Measurements from ENCODE around the gene TCAF2. TPM values are rescaled to one million over a fixed set of nuclear protein-coding genes. Genes with fewer than 3 reads are reported as not detected.
A peak's percentile ranks its signal among the peaks of the same experiment; 100 is the strongest.
"Not testable (repeated sequence)": the region's sequence is repeated elsewhere in the genome, so short reads cannot be mapped to it uniquely, and the experiment has no call there.

Gene TCAF2
- total RNA-seq: 10 to 100 TPM in 1 of 4 donors, 1 to 10 TPM in 3; 3.0 to 10.5 (median 8.8) TPM

GRCh38 chr7:143620646-143621045 is at the start of gene TCAF2:
TCAF2 (plus strand) TSS chr7:143620974.
- WGBS: no CpG with 5 or more reads among the region's 38 CpGs
- not testable (repeated sequence) for H3K36me3 ChIP-seq, H3K27ac ChIP-seq, H3K9me3 ChIP-seq, H3K4me1 ChIP-seq, H3K27me3 ChIP-seq
- DNase-seq (ENCODE audit: low spot score in 2 of 2): peak in 1 of 2 donors; percentile 75
- peak within 1 kb of the TSS; percentile 42 for H3K4me3 ChIP-seq

GRCh38 chr7:143571501-143571900 is 49.3 kb upstream of the TCAF2 start, which contains the start of gene CTAGE15:
CTAGE15 (plus strand) TSS chr7:143571801; CDS start chr7:143571818, 17 bp downstream.
- H3K36me3 ChIP-seq; H3K4me1 ChIP-seq; H3K27ac ChIP-seq; H3K4me3 ChIP-seq; H3K9me3 ChIP-seq; DNase-seq (ENCODE audit: low spot score in 2 of 2); H3K27me3 ChIP-seq: not testable (repeated sequence)
- WGBS: 100% methylated on average over 3 of the region's 20 CpGs

GRCh38 chr7:143588183-143588582 is 32.6 kb upstream of the TCAF2 start:
- not testable (repeated sequence) for DNase-seq (ENCODE audit: low spot score in 2 of 2); H3K36me3 ChIP-seq; H3K4me1 ChIP-seq; H3K27me3 ChIP-seq; H3K4me3 ChIP-seq; H3K9me3 ChIP-seq; H3K27ac ChIP-seq
- WGBS: 82% methylated on average over 2 of the region's 3 CpGs

GRCh38 chr7:143589897-143590296 is 30.9 kb upstream of the TCAF2 start:
- H3K36me3 ChIP-seq; DNase-seq (ENCODE audit: low spot score in 2 of 2); H3K4me1 ChIP-seq; H3K9me3 ChIP-seq; H3K27me3 ChIP-seq; H3K4me3 ChIP-seq; H3K27ac ChIP-seq: not testable (repeated sequence)

GRCh38 chr7:143598086-143598485 is 22.7 kb upstream of the TCAF2 start:
- WGBS: 100% methylated on average over 4 of the region's 11 CpGs
- not testable (repeated sequence) for H3K27me3 ChIP-seq, H3K9me3 ChIP-seq, H3K27ac ChIP-seq, H3K4me1 ChIP-seq, H3K4me3 ChIP-seq, H3K36me3 ChIP-seq
- DNase-seq (ENCODE audit: low spot score in 2 of 2): peak; percentile 30 to 65

- H3K27me3 ChIP-seq; H3K4me1 ChIP-seq; H3K9me3 ChIP-seq; H3K27ac ChIP-seq; H3K4me3 ChIP-seq; DNase-seq (ENCODE audit: low spot score in 2 of 2); H3K36me3 ChIP-seq: not testable (repeated sequence)
- no CpG with 5 or more reads among the region's 2 CpGs for WGBS
These were observed 17.2 kb upstream of the TCAF2 start for GRCh38 chr7:143603549-143603948.

- not testable (repeated sequence) for H3K9me3 ChIP-seq; H3K4me3 ChIP-seq; DNase-seq (ENCODE audit: low spot score in 2 of 2); H3K4me1 ChIP-seq; H3K27ac ChIP-seq; H3K27me3 ChIP-seq; H3K36me3 ChIP-seq
- no CpG with 5 or more reads among the region's 1 CpG for WGBS
These were observed 14.7 kb upstream of the TCAF2 start for GRCh38 chr7:143606088-143606487.

GRCh38 chr7:143615545-143615944 is 5.2 kb upstream of the TCAF2 start:
- H3K4me1 ChIP-seq; H3K27ac ChIP-seq; H3K27me3 ChIP-seq; H3K36me3 ChIP-seq; DNase-seq (ENCODE audit: low spot score in 2 of 2); H3K4me3 ChIP-seq; H3K9me3 ChIP-seq: not testable (repeated sequence)
- 100% methylated on average over 4 of the region's 6 CpGs for WGBS

GRCh38 chr7:143617204-143617603 is 3.6 kb upstream of the TCAF2 start:
- DNase-seq (ENCODE audit: low spot score in 2 of 2); H3K4me1 ChIP-seq; H3K36me3 ChIP-seq; H3K27me3 ChIP-seq; H3K4me3 ChIP-seq; H3K9me3 ChIP-seq; H3K27ac ChIP-seq: not testable (repeated sequence)
- no CpG with 5 or more reads among the region's 1 CpG for WGBS

GRCh38 chr7:143620058-143620457 is 716 bp upstream of the TCAF2 start:
- H3K36me3 ChIP-seq, H3K27me3 ChIP-seq, H3K27ac ChIP-seq, H3K9me3 ChIP-seq, H3K4me1 ChIP-seq: not testable (repeated sequence)
- H3K4me3 ChIP-seq: peak overlapping the region; percentile 35
- TF ChIP-seq CTCF (IDR thresholded peaks at IDR 0.05): peak in 1 of 2 donors; percentile 64
- no CpG with 5 or more reads among the region's 23 CpGs for WGBS
- DNase-seq (ENCODE audit: low spot score in 2 of 2): peak in 1 of 2 donors; percentile 75

GRCh38 chr7:143621175-143621574 is 401 bp downstream of the TCAF2 start:
- not testable (repeated sequence) for DNase-seq (ENCODE audit: low spot score in 2 of 2); H3K27me3 ChIP-seq; H3K9me3 ChIP-seq; H3K27ac ChIP-seq; H3K36me3 ChIP-seq; H3K4me1 ChIP-seq
- peak overlapping the region; percentile 42 for H3K4me3 ChIP-seq
- no CpG with 5 or more reads among the region's 16 CpGs for WGBS

GRCh38 chr7:143622130-143622529 is 1.4 kb downstream of the TCAF2 start:
- not testable (repeated sequence) for H3K4me3 ChIP-seq; H3K9me3 ChIP-seq; H3K4me1 ChIP-seq; H3K27me3 ChIP-seq; DNase-seq (ENCODE audit: low spot score in 2 of 2); H3K27ac ChIP-seq; H3K36me3 ChIP-seq
- WGBS: no CpG with 5 or more reads among the region's 17 CpGs

GRCh38 chr7:143630653-143631052 is 9.9 kb downstream of the TCAF2 start:
- not testable (repeated sequence) for H3K27me3 ChIP-seq; DNase-seq (ENCODE audit: low spot score in 2 of 2); H3K4me3 ChIP-seq; H3K36me3 ChIP-seq; H3K27ac ChIP-seq; H3K4me1 ChIP-seq; H3K9me3 ChIP-seq
- WGBS: no CpG with 5 or more reads among the region's 5 CpGs

- not testable (repeated sequence) for H3K9me3 ChIP-seq; H3K36me3 ChIP-seq; H3K27ac ChIP-seq; H3K4me3 ChIP-seq; DNase-seq (ENCODE audit: low spot score in 2 of 2); H3K4me1 ChIP-seq; H3K27me3 ChIP-seq
- no CpG with 5 or more reads among the region's 4 CpGs for WGBS
These were observed 11.7 kb downstream of the TCAF2 start for GRCh38 chr7:143632506-143632905.

All from suprapubic skin (tissue), 4 donors.